ENCODE results near the gene PIGP.

DNA sequence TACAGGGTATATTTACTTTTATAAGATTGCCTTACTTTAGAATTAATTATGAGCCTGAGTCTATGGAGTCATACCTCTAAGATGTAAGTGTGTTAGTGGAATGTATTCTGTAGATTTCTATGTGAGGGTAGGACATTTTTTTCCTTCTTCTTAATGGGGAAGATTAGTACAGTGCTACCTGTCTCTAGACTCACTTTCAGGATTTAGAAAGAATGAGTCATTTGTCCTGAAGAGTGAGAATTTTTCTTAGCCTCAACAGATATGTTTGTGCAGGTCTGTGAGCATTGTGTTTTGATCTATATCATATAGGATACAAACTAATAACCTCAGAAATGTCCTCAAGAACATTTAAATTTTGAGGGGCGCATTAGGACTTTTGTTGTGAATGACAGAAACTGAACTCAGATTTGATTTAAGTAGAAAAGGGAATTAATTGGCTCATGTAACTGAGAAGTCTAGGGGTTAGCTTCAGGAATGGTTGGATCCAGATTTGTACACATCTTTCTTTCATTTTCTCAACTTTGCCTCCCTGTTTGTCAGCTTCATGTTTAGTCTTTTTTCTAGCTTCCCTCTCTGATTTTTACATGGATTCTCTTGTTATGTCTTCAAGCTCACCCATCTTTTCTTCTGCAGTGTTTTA is 45.4 kb upstream of the PIGP start:
- no peak for TF ChIP-seq CEBPB (IDR thresholded peaks at IDR 0.05; ENCODE audit: low read depth, low read length)
- TF ChIP-seq POLR2A (IDR thresholded peaks at IDR 0.05; ENCODE audit: control extremely low read depth in 1 of 2, low read depth in 2 of 2, low read length in 2 of 2) = no peak
- TF ChIP-seq ATF2 (IDR thresholded peaks at IDR 0.05; ENCODE audit: low read length) = no peak
- no peak for TF ChIP-seq BRCA1 (IDR thresholded peaks at IDR 0.05; ENCODE audit: low read depth, low read length)

All from H1 (cell line).